Smooth muscle cell (in vitro differentiated cells): ENCODE results near the gene MYOM3. TPM values are rescaled to one million over a fixed set of nuclear protein-coding genes. Genes with fewer than 3 reads are reported as not detected.

Experiments used
- DNase-seq: peaks from one replicate; lab custom pipeline; 2025; ENCODE audit not compliant: unreplicated experiment; lab: John Stamatoyannopoulos, UW
- H2AFZ ChIP-seq: fragments of 200-600 bp; sonication (generic); 2 replicates; pipeline ENCODE4 v1.6.0; 2016; ENCODE audit warnings: antibody characterized with exemption, low read depth, mild to moderate bottlenecking
- H3F3A ChIP-seq: fragments of 200-600 bp; sonication (generic); 2 replicates; pipeline ENCODE4 v1.6.0; 2017; ENCODE audit warnings: antibody characterized with exemption, low read depth
- H3K27ac ChIP-seq: fragments of 200-600 bp; sonication (generic); 2 replicates; pipeline ENCODE4 v1.5.1; 2016; ENCODE audit warnings: low read depth, mild to moderate bottlenecking
- H3K27me3 ChIP-seq: fragments of 200-600 bp; sonication (generic); 2 replicates; pipeline ENCODE4 v1.6.1; 2016; ENCODE audit warnings: low read depth, mild to moderate bottlenecking
- H3K36me3 ChIP-seq: fragments of 200-600 bp; sonication (generic); 2 replicates; pipeline ENCODE4 v1.5.1; 2016; ENCODE audit warnings: low read depth
- H3K4me1 ChIP-seq: fragments of 200-600 bp; sonication (generic); 2 replicates; pipeline ENCODE4 v1.5.1; 2016; ENCODE audit warnings: low read depth
- H3K4me2 ChIP-seq: fragments of 200-600 bp; sonication (generic); 2 replicates; pipeline ENCODE4 v1.6.0; 2016; ENCODE audit warnings: mild to moderate bottlenecking
- H3K4me3 ChIP-seq: fragments of 200-600 bp; sonication (generic); 2 replicates; pipeline ENCODE4 v1.5.1; 2016; ENCODE audit warnings: mild to moderate bottlenecking
- H3K79me2 ChIP-seq: fragments of 200-600 bp; sonication (generic); 2 replicates; pipeline ENCODE4 v1.6.0; 2016; ENCODE audit warnings: low read depth, mild to moderate bottlenecking
- H3K9ac ChIP-seq: fragments of 200-600 bp; sonication (generic); 2 replicates; pipeline ENCODE4 v1.6.0; 2016; ENCODE audit warnings: low read depth
- H3K9me3 ChIP-seq: fragments of 200-600 bp; sonication (generic); replicated peaks from 2 replicates; pipeline ENCODE4 v1.5.1; 2016; ENCODE audit warnings: low read depth
- H4K20me1 ChIP-seq: fragments of 200-600 bp; sonication (generic); 2 replicates; pipeline ENCODE4 v1.6.0; 2016; ENCODE audit warnings: low read depth
- WGBS: methylation state at CpG from one replicate; pipeline ENCODE4 v1.1.7; 2016; ENCODE audit warnings: low lambda C conversion rate; 5-methylcytosine and 5-hydroxymethylcytosine counted together
- polyA plus RNA-seq: library from polyadenylated mRNA; unstranded; fragments of >200 nt; fragmentation: Nextera tagmentation; extraction: Ambion mirVana; gene quantifications from 2 replicates; pipeline ENCODE4 v1.2.1, GENCODE V29; 2016
- total RNA-seq: library from RNA; depleted of rRNA; stranded (reverse); fragments of >200 nt; gene quantifications from 2 replicates; pipeline ENCODE4 v1.2.3, GENCODE V29; 2014
- TF ChIP-seq, protein P1 (sequence below): fragments of 200-600 bp; sonication (generic); IDR thresholded peaks from 2 replicates; pipeline ENCODE4 v1.5.1; 2017; ENCODE audit warnings: borderline replicate concordance, mild to moderate bottlenecking, antibody characterized with exemption; ENCODE audit not compliant: insufficient read depth, poor library complexity, severe bottlenecking

Gene MYOM3
- total and polyA plus RNA-seq, 2 experiments from 2014 or later, result 0.18 to 0.26 TPM

- Histone ChIP-seq H3K9ac (no peak overlapping the region), H2AFZ (no peak overlapping the region), H3K27me3 (no peaks in the 10 kb centered on the region), H3K27ac (peak overlapping the region; percentile 7), H3K36me3 (no peaks in the 10 kb centered on the region), H3K79me2 (no peaks in the 10 kb centered on the region), H4K20me1 (no peaks in the 10 kb centered on the region), H3K4me3 (no peak overlapping the region), H3K4me2 (no peak overlapping the region), H3K4me1 (no peaks in the 10 kb centered on the region), H3K9me3 (no peaks in the 10 kb centered on the region), H3F3A (no peaks in the 10 kb centered on the region)
- TF ChIP-seq, protein P1, sequence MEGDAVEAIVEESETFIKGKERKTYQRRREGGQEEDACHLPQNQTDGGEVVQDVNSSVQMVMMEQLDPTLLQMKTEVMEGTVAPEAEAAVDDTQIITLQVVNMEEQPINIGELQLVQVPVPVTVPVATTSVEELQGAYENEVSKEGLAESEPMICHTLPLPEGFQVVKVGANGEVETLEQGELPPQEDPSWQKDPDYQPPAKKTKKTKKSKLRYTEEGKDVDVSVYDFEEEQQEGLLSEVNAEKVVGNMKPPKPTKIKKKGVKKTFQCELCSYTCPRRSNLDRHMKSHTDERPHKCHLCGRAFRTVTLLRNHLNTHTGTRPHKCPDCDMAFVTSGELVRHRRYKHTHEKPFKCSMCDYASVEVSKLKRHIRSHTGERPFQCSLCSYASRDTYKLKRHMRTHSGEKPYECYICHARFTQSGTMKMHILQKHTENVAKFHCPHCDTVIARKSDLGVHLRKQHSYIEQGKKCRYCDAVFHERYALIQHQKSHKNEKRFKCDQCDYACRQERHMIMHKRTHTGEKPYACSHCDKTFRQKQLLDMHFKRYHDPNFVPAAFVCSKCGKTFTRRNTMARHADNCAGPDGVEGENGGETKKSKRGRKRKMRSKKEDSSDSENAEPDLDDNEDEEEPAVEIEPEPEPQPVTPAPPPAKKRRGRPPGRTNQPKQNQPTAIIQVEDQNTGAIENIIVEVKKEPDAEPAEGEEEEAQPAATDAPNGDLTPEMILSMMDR, result no peak
- DNase-seq, result no peak
- whole genome bisulfite sequencing, result 94% methylated on average over 8 of the region's 8 CpGs
Observed at GRCh38 chr1:24118410-24119242, 6.7 kb upstream of the MYOM3 start.

DNA sequence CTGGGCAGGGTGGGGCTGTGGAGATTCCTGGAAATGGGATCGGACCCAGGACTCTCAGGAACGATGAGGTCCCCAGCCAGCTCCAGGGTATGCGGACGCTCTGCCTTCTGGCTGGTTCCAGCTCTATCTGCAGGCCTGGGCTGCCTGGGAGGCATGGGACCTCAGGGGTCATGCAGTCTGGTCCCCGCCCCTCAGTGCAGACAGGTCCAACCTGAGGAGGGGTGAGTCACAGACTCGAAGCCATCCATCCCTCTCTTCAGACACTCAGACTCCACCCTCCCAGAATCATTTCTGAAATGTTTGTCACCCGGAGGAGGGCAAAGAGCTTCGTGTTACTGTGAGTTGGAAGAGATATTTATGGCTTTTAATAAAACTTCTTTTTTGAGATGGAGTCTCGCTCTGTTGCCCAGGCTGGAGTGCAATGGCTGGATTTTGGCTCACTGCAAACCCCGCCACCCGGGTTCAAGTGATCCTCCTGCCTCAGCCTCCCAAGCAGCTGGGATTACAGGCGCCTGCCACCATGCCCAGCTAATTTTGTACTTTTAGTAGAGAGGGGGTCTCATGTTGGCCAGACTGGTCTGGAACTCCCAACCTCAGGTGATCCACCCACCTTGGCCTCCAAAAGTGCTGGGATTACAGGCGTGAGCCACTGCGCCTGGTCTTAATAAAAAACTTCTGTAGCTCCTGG lies 5.9 kb upstream of the MYOM3 start:
- 76% methylated on average over 14 of the region's 14 CpGs for WGBS
- Histone ChIP-seq H3K4me1 (no peaks in the 10 kb centered on the region), H2AFZ (no peak overlapping the region), H3K4me2 (no peak overlapping the region), H3K27me3 (no peaks in the 10 kb centered on the region), H3K36me3 (no peaks in the 10 kb centered on the region), H4K20me1 (no peaks in the 10 kb centered on the region), H3F3A (no peaks in the 10 kb centered on the region), H3K9ac (no peak overlapping the region), H3K9me3 (no peaks in the 10 kb centered on the region), H3K27ac (peak overlapping the region; percentile 7), H3K79me2 (no peaks in the 10 kb centered on the region), H3K4me3 (no peak overlapping the region)
- TF ChIP-seq, protein P1, result no peak
- DNase-seq, result no peak

GRCh38 chr1:24117132-24117531 lies 5.2 kb upstream of the MYOM3 start:
- Histone ChIP-seq H2AFZ (no peak overlapping the region), H3K36me3 (no peaks in the 10 kb centered on the region), H3K4me1 (no peaks in the 10 kb centered on the region), H3K27me3 (no peaks in the 10 kb centered on the region), H3K9me3 (no peaks in the 10 kb centered on the region), H3F3A (no peaks in the 10 kb centered on the region), H3K27ac (no peak overlapping the region), H3K9ac (no peak overlapping the region), H3K4me2 (no peak overlapping the region), H3K79me2 (no peaks in the 10 kb centered on the region), H3K4me3 (no peak overlapping the region), H4K20me1 (no peaks in the 10 kb centered on the region)
- 98% methylated on average over 2 of the region's 2 CpGs for WGBS
- no peak for DNase-seq
- TF ChIP-seq, protein P1, result no peak
